Keratinocyte (primary cell): ENCODE results near the gene TFR2. TPM values are rescaled to one million over a fixed set of nuclear protein-coding genes. Genes with fewer than 3 reads are reported as not detected.

Source experiments
- DNase-seq: peaks from one replicate; pipeline ENCODE4 v3.0.0-alpha.2; 2011; ENCODE audit warnings: low read depth, missing footprints, low spot score
- FAIRE-seq: peaks from 2 replicates; lab custom pipeline; 2011; peaks lifted over from hg19 to GRCh38; lab: Jason Lieb, UNC
- H2AFZ ChIP-seq: 2 replicates; pipeline ENCODE4 v1.6.0; 2012; ENCODE audit warnings: low read length, control low read depth, inconsistent platforms; ENCODE audit not compliant: control insufficient read depth
- H3K27ac ChIP-seq: 2 replicates; pipeline ENCODE4 v1.5.1; 2011; ENCODE audit warnings: low read length; ENCODE audit not compliant: control insufficient read depth, insufficient read depth
- H3K27me3 ChIP-seq: 3 replicates; pipeline ENCODE4 v1.6.0; 2011; ENCODE audit warnings: low read length; ENCODE audit not compliant: control insufficient read depth, insufficient read depth; ENCODE audit errors: extremely low read depth
- H3K36me3 ChIP-seq, 2 experiments: 2 replicates in 1 of 2; 3 replicates in 1 of 2; pipeline ENCODE4 v1.5.1; 2011; ENCODE audit warnings: low read length in 2 of 2, mild to moderate bottlenecking in 1 of 2; ENCODE audit not compliant: control insufficient read depth in 2 of 2, insufficient read depth in 2 of 2; ENCODE audit errors: extremely low read depth in 1 of 2
- H3K4me1 ChIP-seq: 3 replicates; pipeline ENCODE4 v1.5.1; 2011; ENCODE audit warnings: low read length; ENCODE audit not compliant: control insufficient read depth, insufficient read depth; ENCODE audit errors: extremely low read depth
- H3K4me2 ChIP-seq: 3 replicates; pipeline ENCODE4 v1.6.0; 2011; ENCODE audit warnings: low read depth, low read length; ENCODE audit not compliant: control insufficient read depth, insufficient read depth; ENCODE audit errors: extremely low read depth
- H3K4me3 ChIP-seq, 3 experiments: fragments of 200-600 bp in 1 of 3; sonication (generic) in 1 of 3; 2 replicates in 2 of 3; 3 replicates in 1 of 3; pipeline ENCODE4 v1.5.1; 2011 to 2016; ENCODE audit warnings: low read length in 3 of 3, mild to moderate bottlenecking in 3 of 3, control low read depth in 2 of 3, inconsistent platforms in 1 of 3, low read depth in 1 of 3, mixed read lengths in 1 of 3, mixed run types in 1 of 3, moderate library complexity in 1 of 3; ENCODE audit not compliant: control insufficient read depth in 2 of 3, insufficient read depth in 2 of 3; ENCODE audit errors: extremely low read depth in 1 of 3
- H3K79me2 ChIP-seq: 2 replicates; pipeline ENCODE4 v1.6.0; 2012; ENCODE audit warnings: low read length; ENCODE audit not compliant: control insufficient read depth, insufficient read depth
- H3K9ac ChIP-seq: 3 replicates; pipeline ENCODE4 v1.6.0; 2011; ENCODE audit warnings: low read length; ENCODE audit not compliant: control insufficient read depth, insufficient read depth; ENCODE audit errors: extremely low read depth
- H3K9me1 ChIP-seq: 3 replicates; pipeline ENCODE4 v1.6.0; 2011; ENCODE audit warnings: low read length; ENCODE audit not compliant: control insufficient read depth, insufficient read depth; ENCODE audit errors: extremely low read depth
- H3K9me3 ChIP-seq: 2 replicates; pipeline ENCODE4 v1.5.1; 2012; ENCODE audit warnings: low read depth, low read length; ENCODE audit not compliant: control insufficient read depth
- H4K20me1 ChIP-seq: 3 replicates; pipeline ENCODE4 v1.6.0; 2011; ENCODE audit warnings: low read length; ENCODE audit not compliant: control insufficient read depth, insufficient read depth; ENCODE audit errors: extremely low read depth
- CTCF ChIP-seq, 3 experiments: IDR thresholded peaks in 1 of 3; conservative IDR thresholded peaks in 1 of 3; optimal IDR thresholded peaks in 1 of 3; 2 replicates in 2 of 3; 3 replicates in 1 of 3; pipeline versions ENCODE3 to v1.5.1; 2011; ENCODE audit warnings: low read length in 3 of 3, mild to moderate bottlenecking in 3 of 3, moderate library complexity in 2 of 3, control low read depth in 1 of 3, inconsistent platforms in 1 of 3; ENCODE audit not compliant: insufficient read depth in 2 of 3; ENCODE audit errors: extremely low read depth in 1 of 3
- EZH2 ChIP-seq: IDR thresholded peaks from one replicate; pipeline ENCODE4 v1.6.1; 2012; ENCODE audit warnings: inconsistent platforms, mild to moderate bottlenecking, low read length, moderate library complexity
- dilution Hi-C: fragments of 300-500 bp; cut with MboI; formaldehyde crosslinking; loops from one replicate; pipeline ENCODE4 v1.7.0; 2020; ENCODE audit warnings: low sequenced_read_pairs; ENCODE audit not compliant: extremely low pct_ligation_motif_present
- polyA plus RNA-seq, 5 experiments: library from polyadenylated mRNA; depleted of rRNA in 3 of 5; stranded (reverse) in 3 of 5; stranded (forward) in 1 of 5; unstranded in 1 of 5; fragments of >200 nt; gene quantifications; 1 replicate in 1 of 5; 2 replicates in 3 of 5; 3 replicates in 1 of 5; pipeline versions ENCODE4 v1.2.1 to v1.2.3, GENCODE V29; 2011 to 2012; ENCODE audit warnings: missing spikeins in 2 of 5, low read depth in 1 of 5, low replicate concordance in 1 of 5

TFR2 gene
- polyA plus RNA-seq, 1 donor (not counting 4 experiments of a cell fraction or from before 2014, with no cell fraction given), result 0.12 TPM

- FAIRE-seq, result no peak
- TF ChIP-seq EZH2 (no peak), CTCF (optimal IDR thresholded peaks at IDR 0.05 in 1 of 3, IDR thresholded peaks at IDR 0.05 in 1 of 3, conservative IDR thresholded peaks at IDR 0.05 in 1 of 3; ENCODE audit: extremely low read depth in 1 of 3, insufficient read depth in 2 of 3, low read length in 3 of 3) (no peak)
- dilution Hi-C loops, result no loop called here
Observed at GRCh38 chr7:100620239-100620638, 21.1 kb downstream of the TFR2 start.

DNA sequence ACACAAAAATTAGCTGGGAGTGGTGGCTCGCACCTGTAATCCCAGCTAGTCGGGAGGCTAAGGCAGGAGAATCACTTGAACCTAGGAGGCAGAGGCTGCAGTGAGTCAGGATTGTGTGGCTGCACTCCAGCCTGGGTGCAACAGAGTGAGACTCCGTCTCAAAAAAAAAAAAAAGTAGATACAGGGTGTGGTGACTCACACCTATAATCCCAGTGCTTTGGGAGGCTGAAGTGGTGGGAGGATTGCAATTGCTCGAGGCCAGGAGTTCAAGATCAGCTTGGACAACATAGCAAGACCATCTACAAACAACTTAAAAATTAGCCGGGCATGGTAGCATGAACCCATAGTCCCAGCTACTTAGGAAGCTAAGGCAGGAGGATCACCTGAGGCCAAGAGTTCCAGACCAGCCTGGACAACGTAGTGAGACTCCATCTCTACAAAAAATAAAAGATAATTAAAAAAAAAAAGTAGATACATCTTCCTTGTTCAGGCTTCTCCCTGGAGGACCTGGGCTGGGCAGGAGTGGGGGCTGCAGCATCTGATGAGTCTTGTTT lies 27.0 kb downstream of the TFR2 start:
- H4K20me1 ChIP-seq, result no peaks in the 10 kb centered on the region
- H3K9me3 ChIP-seq, result no peaks in the 10 kb centered on the region
- no peak for TF ChIP-seq EZH2
- no peak for TF ChIP-seq CTCF (optimal IDR thresholded peaks at IDR 0.05 in 1 of 3, IDR thresholded peaks at IDR 0.05 in 1 of 3, conservative IDR thresholded peaks at IDR 0.05 in 1 of 3; ENCODE audit: extremely low read depth in 1 of 3, insufficient read depth in 2 of 3, low read length in 3 of 3)
- no peaks in the 10 kb centered on the region for H3K79me2 ChIP-seq
- H2AFZ ChIP-seq, result no peak overlapping the region
- H3K9ac ChIP-seq, result no peak overlapping the region
- H3K27ac ChIP-seq, result no peak overlapping the region
- DNase-seq, result no peak
- no peak for FAIRE-seq
- H3K4me2 ChIP-seq, result no peak overlapping the region
- H3K4me1 ChIP-seq, result peaks cover 9% of the 10 kb centered on the region
- H3K4me3 ChIP-seq, result no peak overlapping the region
- dilution Hi-C loops, result no loop called here
- H3K9me1 ChIP-seq, result no peaks in the 10 kb centered on the region
- H3K27me3 ChIP-seq, result no peaks in the 10 kb centered on the region
- H3K36me3 ChIP-seq, result no peaks in the 10 kb centered on the region

More at GRCh38 chr7:100620239-100620638, 21.1 kb downstream of the TFR2 start:
- Histone ChIP-seq H3K4me1 (no peaks in the 10 kb centered on the region), H3K27ac (no peak overlapping the region), H3K36me3 (no peaks in the 10 kb centered on the region), H3K9me3 (no peaks in the 10 kb centered on the region), H3K27me3 (no peaks in the 10 kb centered on the region), H3K9ac (no peak overlapping the region), H3K4me3 (no peak overlapping the region), H4K20me1 (no peaks in the 10 kb centered on the region), H3K4me2 (no peak overlapping the region), H3K9me1 (no peaks in the 10 kb centered on the region), H3K79me2 (no peaks in the 10 kb centered on the region), H2AFZ (no peak overlapping the region)
- no peak for DNase-seq
